SK-N-SH (cell line): ENCODE results near the gene PIP5K1C. TPM values are rescaled to one million over a fixed set of nuclear protein-coding genes. Genes with fewer than 3 reads are reported as not detected.
"Not testable (repeated sequence)": the region's sequence is repeated elsewhere in the genome, so short reads cannot be mapped to it uniquely, and the experiment has no call there.

Source experiments
- CTCF ChIA-PET: fragments of 300-600, 350-600 bp; formaldehyde crosslinking; extraction: SDS; loops from one replicate; lab custom pipeline; 2021; lab: Yijun Ruan, JAX
- POLR2A ChIA-PET: fragments of 350-600 bp; sonication (Branson Sonifier 250); formaldehyde crosslinking; extraction: SDS; loops from one replicate; lab custom pipeline; 2020; ENCODE audit warnings: antibody characterized with exemption, inconsistent platforms; lab: Yijun Ruan, JAX
- DNase-seq: peaks from one replicate; pipeline ENCODE4 v3.0.0; 2012
- H2AFZ ChIP-seq: fragments of 200-600 bp; sonication (generic); 2 replicates; pipeline ENCODE4 v1.8.1; 2016; ENCODE audit warnings: antibody characterized with exemption, mild to moderate bottlenecking, low read depth
- H3F3A ChIP-seq: fragments of 200-600 bp; sonication (generic); replicated peaks from 2 replicates; pipeline ENCODE3; 2016; ENCODE audit warnings: antibody characterized with exemption, mild to moderate bottlenecking; ENCODE audit not compliant: insufficient read depth
- H3K27ac ChIP-seq, 2 experiments: fragments of 200-500 bp in 1 of 2; fragments of 200-600 bp in 1 of 2; sonication (Bioruptor generic) in 1 of 2; sonication (generic), shearing (Covaris generic) in 1 of 2; 2 replicates each; pipeline versions ENCODE4 v1.5.1 to v1.6.1; 2014 to 2016; ENCODE audit warnings: low read depth in 2 of 2, inconsistent platforms in 1 of 2, low read length in 1 of 2, mild to moderate bottlenecking in 1 of 2, mixed read lengths in 1 of 2
- H3K27me3 ChIP-seq: fragments of 200-600 bp; sonication (generic), shearing (Covaris generic); 2 replicates; pipeline ENCODE4 v1.6.1; 2016; ENCODE audit warnings: mixed run types; ENCODE audit not compliant: insufficient read depth
- H3K36me3 ChIP-seq, 2 experiments: fragments of 200-500 bp in 1 of 2; fragments of 200-600 bp in 1 of 2; sonication (Bioruptor generic) in 1 of 2; sonication (generic) in 1 of 2; replicated peaks in 1 of 2; 2 replicates each; pipeline versions ENCODE3 to v1.5.1; 2014 to 2016; ENCODE audit warnings: low read length in 1 of 2, mild to moderate bottlenecking in 1 of 2; ENCODE audit not compliant: insufficient read depth in 2 of 2, control insufficient read depth in 1 of 2
- H3K4me1 ChIP-seq, 2 experiments: fragments of 200-500 bp in 1 of 2; fragments of 200-600 bp in 1 of 2; sonication (Bioruptor generic) in 1 of 2; sonication (generic), shearing (Covaris generic) in 1 of 2; 2 replicates each; pipeline versions ENCODE4 v1.5.1 to v1.6.1; 2014 to 2016; ENCODE audit warnings: low read depth in 1 of 2, low read length in 1 of 2, mixed run types in 1 of 2; ENCODE audit not compliant: insufficient read depth in 2 of 2, control insufficient read depth in 1 of 2
- H3K4me2 ChIP-seq: fragments of 200-600 bp; sonication (generic), shearing (Covaris generic); 2 replicates; pipeline ENCODE4 v1.6.1; 2017; ENCODE audit warnings: mixed run types
- H3K4me3 ChIP-seq, 2 experiments: fragments of 200-500 bp in 1 of 2; fragments of 200-600 bp in 1 of 2; sonication (Bioruptor generic) in 1 of 2; sonication (generic), shearing (Covaris generic) in 1 of 2; 2 replicates each; pipeline versions ENCODE4 v1.5.1 to v1.8.1; 2014 to 2016; ENCODE audit warnings: low read depth in 2 of 2, inconsistent platforms in 1 of 2, low read length in 1 of 2, mild to moderate bottlenecking in 1 of 2, mixed read lengths in 1 of 2, moderate library complexity in 1 of 2
- H3K79me2 ChIP-seq: fragments of 200-600 bp; sonication (generic); 2 replicates; pipeline ENCODE4 v1.8.1; 2017; ENCODE audit warnings: mild to moderate bottlenecking; ENCODE audit not compliant: insufficient read depth
- H3K9ac ChIP-seq: fragments of 200-600 bp; sonication (generic); 2 replicates; pipeline ENCODE4 v1.6.1; 2017; ENCODE audit warnings: mixed run types
- H3K9me2 ChIP-seq: fragments of 200-600 bp; sonication (generic); 2 replicates; pipeline ENCODE4 v1.6.1; 2017; ENCODE audit warnings: mixed run types
- H3K9me3 ChIP-seq: fragments of 200-600 bp; sonication (generic); 2 replicates; pipeline ENCODE4 v1.6.1; 2017; ENCODE audit warnings: mixed run types, mild to moderate bottlenecking, moderate library complexity
- H4K20me1 ChIP-seq: fragments of 200-600 bp; sonication (generic); 2 replicates; pipeline ENCODE4 v1.6.1; 2017; ENCODE audit warnings: mild to moderate bottlenecking, mixed run types; ENCODE audit not compliant: insufficient read depth
- CTCF ChIP-seq: fragments of 200-600 bp; sonication (generic); IDR thresholded peaks from 2 replicates; pipeline ENCODE4 v1.6.1; 2017; ENCODE audit warnings: antibody characterized with exemption, mild to moderate bottlenecking, moderate library complexity
- EZH2phosphoT487 ChIP-seq: fragments of 200-600 bp; sonication (generic); IDR thresholded peaks from 2 replicates; pipeline ENCODE4 v1.6.1; 2017; ENCODE audit warnings: low read depth, mixed run types, mild to moderate bottlenecking, antibody characterized with exemption, moderate library complexity, borderline replicate concordance
- FOSL2 ChIP-seq: IDR thresholded peaks from 2 replicates; pipeline ENCODE4 v1.4.0; 2012; ENCODE audit warnings: low read depth, mild to moderate bottlenecking, moderate library complexity, borderline replicate concordance
- FOXM1 ChIP-seq: IDR thresholded peaks from 2 replicates; pipeline ENCODE4 v1.4.0; 2012; ENCODE audit warnings: low read depth, mild to moderate bottlenecking
- JUND ChIP-seq: IDR thresholded peaks from 2 replicates; pipeline ENCODE4 v1.4.0; 2012
- MEF2A ChIP-seq: IDR thresholded peaks from 2 replicates; pipeline ENCODE4 v1.4.0; 2012; ENCODE audit warnings: low read depth, borderline replicate concordance
- NFIC ChIP-seq: IDR thresholded peaks from 2 replicates; pipeline ENCODE4 v1.4.0; 2012; ENCODE audit warnings: borderline replicate concordance
- RAD21 ChIP-seq: IDR thresholded peaks from 2 replicates; pipeline ENCODE4 v1.6.1; 2012; ENCODE audit warnings: mild to moderate bottlenecking, low read length
- REST ChIP-seq: IDR thresholded peaks from 2 replicates; pipeline ENCODE4 v1.6.1; 2012; ENCODE audit warnings: mild to moderate bottlenecking, low read depth, low read length, moderate library complexity
- SMC3 ChIP-seq: IDR thresholded peaks from 2 replicates; pipeline ENCODE4 v1.6.1; 2012; ENCODE audit warnings: low read depth, low read length, improper control_type of control experiment
- TAF1 ChIP-seq: IDR thresholded peaks from 2 replicates; pipeline ENCODE4 v1.6.1; 2012; ENCODE audit warnings: low read depth, mild to moderate bottlenecking, low read length, moderate library complexity, borderline replicate concordance
- TCF12 ChIP-seq: IDR thresholded peaks from 2 replicates; pipeline ENCODE4 v1.4.0; 2012
- TEAD4 ChIP-seq: IDR thresholded peaks from 2 replicates; pipeline ENCODE4 v1.4.0; 2012; ENCODE audit warnings: mild to moderate bottlenecking, borderline replicate concordance; ENCODE audit not compliant: insufficient read depth
- USF1 ChIP-seq: IDR thresholded peaks from 2 replicates; pipeline ENCODE4 v1.4.0; 2012; ENCODE audit warnings: low read depth, borderline replicate concordance
- YY1 ChIP-seq: IDR thresholded peaks from 2 replicates; pipeline ENCODE4 v1.4.0; 2012; ENCODE audit warnings: low read depth, mild to moderate bottlenecking
- ZBTB33 ChIP-seq: IDR thresholded peaks from 2 replicates; pipeline ENCODE4 v1.4.0; 2012; ENCODE audit warnings: low read depth, borderline replicate concordance
- WGBS: methylation state at CpG from one replicate; pipeline ENCODE4 v1.1.6; 2017; ENCODE audit warnings: low lambda C conversion rate; 5-methylcytosine and 5-hydroxymethylcytosine counted together
- polyA plus RNA-seq, 3 experiments: library from polyadenylated mRNA; depleted of rRNA; stranded (reverse); fragments of >200 nt; gene quantifications; 2 replicates each; pipeline ENCODE4 v1.2.3, GENCODE V29; 2012
- TF ChIP-seq, protein P1 (sequence below): IDR thresholded peaks from 2 replicates; pipeline ENCODE4 v1.4.0; 2012; ENCODE audit warnings: low read depth

Gene PIP5K1C
- polyA plus RNA-seq, 1 of the 3 experiments (the other 2 are of a cell fraction): 12.3 TPM

DNA sequence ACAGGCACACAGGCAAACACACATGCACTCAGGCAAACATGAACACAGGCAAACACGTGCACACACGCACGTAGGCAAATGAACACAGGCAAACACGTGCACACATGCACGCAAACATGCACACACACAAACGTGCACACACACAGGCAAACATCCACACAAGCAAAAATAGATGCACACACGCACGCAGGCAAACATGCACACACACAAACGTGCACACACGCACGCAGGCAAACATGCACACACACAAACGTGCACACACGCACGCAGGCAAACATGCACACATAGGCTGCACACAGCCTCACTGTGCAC is 33.8 kb downstream of the PIP5K1C start:
- H4K20me1 ChIP-seq, H3K79me2 ChIP-seq, H3K27ac ChIP-seq, H3K27me3 ChIP-seq, H3K9me3 ChIP-seq, H2AFZ ChIP-seq, H3K9me2 ChIP-seq, DNase-seq, H3K36me3 ChIP-seq, H3F3A ChIP-seq, H3K4me3 ChIP-seq, POLR2A ChIA-PET, H3K9ac ChIP-seq, H3K4me1 ChIP-seq, H3K4me2 ChIP-seq: not testable (repeated sequence)
- 92% methylated on average over 14 of the region's 14 CpGs for WGBS
- CTCF ChIA-PET: interaction anchor here (0.6 to 4.1 kb wide), 31 partner anchors 8 to 566 kb away, joined by 3 to 39 read pairs (median 5); partner anchors contain the start of genes PIP5K1C, SMIM44 and TJP3

DNA sequence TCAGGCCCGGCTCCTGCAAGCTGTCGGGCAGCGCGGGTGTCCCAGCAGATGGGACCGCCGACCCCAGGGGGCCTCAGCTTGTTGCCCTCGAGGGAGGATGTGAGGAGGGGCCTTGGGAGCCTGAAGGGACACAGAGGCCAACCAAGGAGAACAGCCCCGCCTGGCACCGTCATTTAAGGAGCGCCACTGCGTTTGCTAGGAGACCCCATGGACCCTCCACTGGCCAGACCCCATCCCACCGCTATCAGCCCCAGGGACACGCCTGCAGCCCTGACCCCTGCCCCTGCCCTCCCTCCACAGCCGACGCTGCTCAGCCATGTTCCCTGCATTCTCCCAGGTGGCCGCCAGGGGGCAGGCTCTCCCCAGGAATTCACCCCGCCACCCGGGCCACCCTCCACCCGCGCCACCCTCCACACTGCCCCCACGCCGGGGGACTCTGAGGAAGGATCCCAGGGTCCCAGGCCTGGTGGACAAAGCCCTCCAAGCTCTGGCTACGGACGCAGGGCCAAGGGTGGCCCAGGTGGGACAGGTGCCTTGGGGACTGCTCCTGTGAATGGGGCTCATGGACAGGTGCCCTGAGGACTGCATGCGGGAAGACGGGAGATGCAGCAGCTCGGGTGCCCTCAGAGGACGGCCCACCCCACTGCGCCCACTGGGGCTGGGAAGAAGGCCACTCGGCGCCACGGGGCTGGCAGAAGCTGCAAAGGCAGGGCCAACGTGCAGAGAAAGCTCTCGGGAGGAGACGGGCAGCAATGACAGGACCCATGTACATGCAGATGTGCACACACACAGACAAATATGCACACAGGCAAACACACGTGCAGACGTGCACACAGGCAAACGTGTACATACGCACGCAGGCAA is 34.4 kb downstream of the PIP5K1C start:
- H3K27ac ChIP-seq: no peak overlapping the region
- no peak for TF ChIP-seq MEF2A
- TF ChIP-seq FOXM1: no peak
- TF ChIP-seq RAD21: peak; percentile 80
- no peak for TF ChIP-seq TEAD4
- TF ChIP-seq EZH2phosphoT487: no peak
- peak; percentile 77 for TF ChIP-seq SMC3
- TF ChIP-seq, protein P1, sequence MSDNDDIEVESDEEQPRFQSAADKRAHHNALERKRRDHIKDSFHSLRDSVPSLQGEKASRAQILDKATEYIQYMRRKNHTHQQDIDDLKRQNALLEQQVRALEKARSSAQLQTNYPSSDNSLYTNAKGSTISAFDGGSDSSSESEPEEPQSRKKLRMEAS: no peak
- TF ChIP-seq TCF12: no peak
- no peak for TF ChIP-seq REST
- TF ChIP-seq FOSL2: no peak
- TF ChIP-seq YY1: 0 out of 2 replicates have a peak, but pooled peaks have one; percentile 39
- TF ChIP-seq USF1: no peak
- no peak for TF ChIP-seq ZBTB33
- TF ChIP-seq CTCF: peak; percentile 85
- no peak for TF ChIP-seq JUND
- no peak for TF ChIP-seq TAF1
- TF ChIP-seq NFIC: no peak
- TF ChIP-seq, all 33 proteins: peak for 4
- peaks cover 0 to 2% of the 10 kb centered on the region in 2 experiments; a peak in 1 of 4 replicates for H3K4me1 ChIP-seq
- H3F3A ChIP-seq: no peaks in the 10 kb centered on the region
- no peaks in the 10 kb centered on the region for H3K9me3 ChIP-seq
- POLR2A ChIA-PET: no interaction called here
- no peak overlapping the region for H2AFZ ChIP-seq
- H3K9ac ChIP-seq: no peak overlapping the region
- H3K4me2 ChIP-seq: no peak overlapping the region
- H3K79me2 ChIP-seq: no peaks in the 10 kb centered on the region
- H3K9me2 ChIP-seq: no peaks in the 10 kb centered on the region
- CTCF ChIA-PET: interaction anchor here (0.6 to 4.1 kb wide), 36 partner anchors 9 to 566 kb away, joined by 3 to 39 read pairs (median 4); partner anchors contain the start of genes PIP5K1C, SMIM44 and TJP3
- H3K27me3 ChIP-seq: no peaks in the 10 kb centered on the region
- peak; percentile 96 for DNase-seq
- 49% methylated on average over 19 of the region's 40 CpGs for WGBS
- H3K4me3 ChIP-seq: peak overlapping the region in 1 of 2 experiments; percentile 48; a peak in 1 of 4 replicates
- H3K36me3 ChIP-seq: peaks cover 0 to 11% of the 10 kb centered on the region in 2 experiments
- H4K20me1 ChIP-seq: peaks cover 8% of the 10 kb centered on the region
